Measurements from ENCODE around the gene MYOCOS. TPM values are rescaled to one million over a fixed set of nuclear protein-coding genes. Genes with fewer than 3 reads are reported as not detected.

The MYOCOS gene
- total RNA-seq, 1 experiment from 2014 or later: not detected

DNA sequence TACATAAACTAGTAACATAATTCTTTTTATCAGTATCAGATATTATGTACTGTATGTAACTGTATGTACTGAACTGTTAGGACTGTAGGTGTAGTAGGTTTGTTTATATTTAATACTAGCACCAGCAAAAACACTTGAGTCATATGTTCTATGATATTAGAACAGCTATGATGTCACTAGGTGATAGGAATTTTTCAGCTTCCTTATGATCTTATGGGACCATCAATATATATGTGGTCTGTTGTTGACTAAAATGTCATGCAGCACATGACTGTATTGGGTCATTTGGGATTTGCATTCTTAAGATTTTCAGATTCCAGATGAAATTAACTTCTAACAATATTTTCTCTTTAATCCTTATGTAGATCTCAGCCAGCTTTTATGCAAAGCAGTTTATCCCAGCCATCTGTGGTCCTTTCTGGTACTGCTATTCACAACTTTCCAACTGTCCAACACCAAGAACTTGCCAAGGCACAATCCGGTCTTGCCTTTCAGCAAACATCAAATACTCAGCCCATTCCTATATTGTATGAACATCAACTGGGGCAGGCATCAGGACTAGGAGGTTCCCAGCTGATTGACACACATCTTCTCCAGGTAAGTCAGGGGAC lies 38.3 kb upstream of the MYOCOS start:
- no TSS peak for BruUV-seq (replicated peaks)
- no peak overlapping the region for H3K27ac ChIP-seq (ENCODE audit: low read length)
- H3K9me3 ChIP-seq (ENCODE audit: control insufficient read depth, insufficient read depth, low read depth, low read length): no peaks in the 10 kb centered on the region
- ChIA-PET CTCF (no interaction called here), POLR2A (no interaction called here)
- no peaks in the 10 kb centered on the region for H3K4me1 ChIP-seq (ENCODE audit: control insufficient read depth, insufficient read depth, low read length)
- no peak for DNase-seq (ENCODE audit: low read depth, low spot score)
- in situ Hi-C loops (cut with HindIII; ENCODE audit: low pct_unique_long_range_greater_than_20kb, low sequenced_read_pairs): no loop called here
- TF ChIP-seq SIN3A (IDR thresholded peaks at IDR 0.05; ENCODE audit: borderline replicate concordance, insufficient read depth, low read depth, low read length) (no peak), TCF7L2 (IDR thresholded peaks at IDR 0.05; ENCODE audit: low read depth, low read length) (no peak), POLR2AphosphoS5 (IDR thresholded peaks at IDR 0.05; ENCODE audit: low read depth, low read length) (no peak)
- TF ChIP-seq, protein P1, sequence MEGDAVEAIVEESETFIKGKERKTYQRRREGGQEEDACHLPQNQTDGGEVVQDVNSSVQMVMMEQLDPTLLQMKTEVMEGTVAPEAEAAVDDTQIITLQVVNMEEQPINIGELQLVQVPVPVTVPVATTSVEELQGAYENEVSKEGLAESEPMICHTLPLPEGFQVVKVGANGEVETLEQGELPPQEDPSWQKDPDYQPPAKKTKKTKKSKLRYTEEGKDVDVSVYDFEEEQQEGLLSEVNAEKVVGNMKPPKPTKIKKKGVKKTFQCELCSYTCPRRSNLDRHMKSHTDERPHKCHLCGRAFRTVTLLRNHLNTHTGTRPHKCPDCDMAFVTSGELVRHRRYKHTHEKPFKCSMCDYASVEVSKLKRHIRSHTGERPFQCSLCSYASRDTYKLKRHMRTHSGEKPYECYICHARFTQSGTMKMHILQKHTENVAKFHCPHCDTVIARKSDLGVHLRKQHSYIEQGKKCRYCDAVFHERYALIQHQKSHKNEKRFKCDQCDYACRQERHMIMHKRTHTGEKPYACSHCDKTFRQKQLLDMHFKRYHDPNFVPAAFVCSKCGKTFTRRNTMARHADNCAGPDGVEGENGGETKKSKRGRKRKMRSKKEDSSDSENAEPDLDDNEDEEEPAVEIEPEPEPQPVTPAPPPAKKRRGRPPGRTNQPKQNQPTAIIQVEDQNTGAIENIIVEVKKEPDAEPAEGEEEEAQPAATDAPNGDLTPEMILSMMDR (IDR thresholded peaks at IDR 0.05): no peak
- TF ChIP-seq, protein P2, sequence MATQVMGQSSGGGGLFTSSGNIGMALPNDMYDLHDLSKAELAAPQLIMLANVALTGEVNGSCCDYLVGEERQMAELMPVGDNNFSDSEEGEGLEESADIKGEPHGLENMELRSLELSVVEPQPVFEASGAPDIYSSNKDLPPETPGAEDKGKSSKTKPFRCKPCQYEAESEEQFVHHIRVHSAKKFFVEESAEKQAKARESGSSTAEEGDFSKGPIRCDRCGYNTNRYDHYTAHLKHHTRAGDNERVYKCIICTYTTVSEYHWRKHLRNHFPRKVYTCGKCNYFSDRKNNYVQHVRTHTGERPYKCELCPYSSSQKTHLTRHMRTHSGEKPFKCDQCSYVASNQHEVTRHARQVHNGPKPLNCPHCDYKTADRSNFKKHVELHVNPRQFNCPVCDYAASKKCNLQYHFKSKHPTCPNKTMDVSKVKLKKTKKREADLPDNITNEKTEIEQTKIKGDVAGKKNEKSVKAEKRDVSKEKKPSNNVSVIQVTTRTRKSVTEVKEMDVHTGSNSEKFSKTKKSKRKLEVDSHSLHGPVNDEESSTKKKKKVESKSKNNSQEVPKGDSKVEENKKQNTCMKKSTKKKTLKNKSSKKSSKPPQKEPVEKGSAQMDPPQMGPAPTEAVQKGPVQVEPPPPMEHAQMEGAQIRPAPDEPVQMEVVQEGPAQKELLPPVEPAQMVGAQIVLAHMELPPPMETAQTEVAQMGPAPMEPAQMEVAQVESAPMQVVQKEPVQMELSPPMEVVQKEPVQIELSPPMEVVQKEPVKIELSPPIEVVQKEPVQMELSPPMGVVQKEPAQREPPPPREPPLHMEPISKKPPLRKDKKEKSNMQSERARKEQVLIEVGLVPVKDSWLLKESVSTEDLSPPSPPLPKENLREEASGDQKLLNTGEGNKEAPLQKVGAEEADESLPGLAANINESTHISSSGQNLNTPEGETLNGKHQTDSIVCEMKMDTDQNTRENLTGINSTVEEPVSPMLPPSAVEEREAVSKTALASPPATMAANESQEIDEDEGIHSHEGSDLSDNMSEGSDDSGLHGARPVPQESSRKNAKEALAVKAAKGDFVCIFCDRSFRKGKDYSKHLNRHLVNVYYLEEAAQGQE (IDR thresholded peaks at IDR 0.05; ENCODE audit: insufficient read depth in 1 of 2, low read depth in 2 of 2, low read length in 1 of 2): no peak
- H3K27me3 ChIP-seq (ENCODE audit: control insufficient read depth, insufficient read depth, low read length): no peaks in the 10 kb centered on the region
- H3K4me3 ChIP-seq (ENCODE audit: low read depth in 2 of 2, low read length in 2 of 2): no peak overlapping the region
- intact Hi-C loops (cut with micrococcal nuclease; ENCODE audit: unreplicated experiment): no loop called here
- H3K36me3 ChIP-seq (ENCODE audit: control insufficient read depth, insufficient read depth, low read length): peaks cover 57% of the 10 kb centered on the region
- peak; percentile 38; the same call in 1 of the 2 replicates for ATAC-seq

DNA sequence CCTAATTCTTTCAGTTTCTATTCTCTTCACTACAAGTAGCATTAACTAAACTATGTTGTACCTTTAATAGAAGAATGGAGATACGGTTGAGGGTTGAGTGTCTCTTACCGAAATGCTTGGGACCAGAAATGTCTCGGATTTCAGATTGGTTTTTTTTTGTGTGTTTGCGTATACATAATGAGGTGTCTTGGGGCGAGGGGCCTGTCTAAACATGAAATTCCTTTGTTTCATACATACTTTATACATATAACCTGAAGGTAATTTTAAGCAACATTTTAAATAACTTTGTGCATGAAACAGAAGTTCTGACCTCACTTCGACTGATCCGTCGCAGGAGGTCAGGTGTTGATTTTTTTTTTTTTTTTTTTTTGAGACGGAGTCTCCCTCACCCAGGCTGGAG lies 36.3 kb upstream of the MYOCOS start:
- in situ Hi-C loops (cut with HindIII; ENCODE audit: low pct_unique_long_range_greater_than_20kb, low sequenced_read_pairs): no loop called here
- TF ChIP-seq POLR2AphosphoS5 (IDR thresholded peaks at IDR 0.05; ENCODE audit: low read depth, low read length) (no peak), TCF7L2 (IDR thresholded peaks at IDR 0.05; ENCODE audit: low read depth, low read length) (no peak), SIN3A (IDR thresholded peaks at IDR 0.05; ENCODE audit: borderline replicate concordance, insufficient read depth, low read depth, low read length) (no peak)
- TF ChIP-seq, protein P1 (IDR thresholded peaks at IDR 0.05): no peak
- TF ChIP-seq, protein P2 (IDR thresholded peaks at IDR 0.05; ENCODE audit: insufficient read depth in 1 of 2, low read depth in 2 of 2, low read length in 1 of 2): no peak

More for the DNA sequence above, 36.3 kb upstream of the MYOCOS start:
- intact Hi-C loops (cut with micrococcal nuclease; ENCODE audit: unreplicated experiment): no loop called here
- BruUV-seq (replicated peaks): no TSS peak
- POLR2A ChIA-PET: no interaction called here
- H3K4me1 ChIP-seq (ENCODE audit: control insufficient read depth, insufficient read depth, low read length): no peaks in the 10 kb centered on the region
- ATAC-seq (no peak), DNase-seq (ENCODE audit: low read depth, low spot score) (no peak)
- H3K9me3 ChIP-seq (ENCODE audit: control insufficient read depth, insufficient read depth, low read depth, low read length): no peaks in the 10 kb centered on the region
- CTCF ChIA-PET: no interaction called here
- H3K36me3 ChIP-seq (ENCODE audit: control insufficient read depth, insufficient read depth, low read length): peaks cover 55% of the 10 kb centered on the region
- H3K27me3 ChIP-seq (ENCODE audit: control insufficient read depth, insufficient read depth, low read length): no peaks in the 10 kb centered on the region
- H3K4me3 ChIP-seq (ENCODE audit: low read depth in 2 of 2, low read length in 2 of 2): no peak overlapping the region
- H3K27ac ChIP-seq (ENCODE audit: low read length): no peak overlapping the region

Data from Panc1 (cell line).